ENCODE data around the gene SLC39A5.
"Not testable (repeated sequence)": the region's sequence is repeated elsewhere in the genome, so short reads cannot be mapped to it uniquely, and the experiment has no call there.

The SLC39A5 gene

GRCh38 chr12:56229916-56230431 lies at the start of gene SLC39A5:
TSS of gene SLC39A5 (plus strand) at chr12:56230051. CDS start at chr12:56231275, 1,224 bp downstream.
- no peak for DNase-seq (ENCODE audit: low spot score)

- no peak for DNase-seq (ENCODE audit: low spot score)
These were observed 42.9 kb upstream of the SLC39A5 start for GRCh38 chr12:56186957-56187356.

GRCh38 chr12:56188131-56188777 lies 41.6 kb upstream of the SLC39A5 start:
- DNase-seq (ENCODE audit: low spot score): no peak

DNA sequence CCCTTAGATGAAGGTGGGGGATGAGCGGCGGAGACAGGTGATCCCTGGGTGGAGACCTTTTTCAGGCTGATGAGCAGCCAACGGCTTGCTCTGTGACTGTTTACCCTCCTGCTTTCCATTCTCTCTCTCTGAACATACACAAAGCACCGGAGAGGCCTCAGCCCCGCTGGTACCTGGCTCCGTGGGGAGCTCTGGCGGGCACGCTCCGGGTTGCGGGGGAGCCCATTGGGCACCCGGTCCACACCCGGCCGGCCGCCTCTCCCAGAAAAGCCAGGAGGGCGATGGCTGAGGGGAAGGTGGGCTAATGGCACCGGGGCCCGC lies 41.1 kb upstream of the SLC39A5 start:
- no peak for DNase-seq (ENCODE audit: low spot score)

DNA sequence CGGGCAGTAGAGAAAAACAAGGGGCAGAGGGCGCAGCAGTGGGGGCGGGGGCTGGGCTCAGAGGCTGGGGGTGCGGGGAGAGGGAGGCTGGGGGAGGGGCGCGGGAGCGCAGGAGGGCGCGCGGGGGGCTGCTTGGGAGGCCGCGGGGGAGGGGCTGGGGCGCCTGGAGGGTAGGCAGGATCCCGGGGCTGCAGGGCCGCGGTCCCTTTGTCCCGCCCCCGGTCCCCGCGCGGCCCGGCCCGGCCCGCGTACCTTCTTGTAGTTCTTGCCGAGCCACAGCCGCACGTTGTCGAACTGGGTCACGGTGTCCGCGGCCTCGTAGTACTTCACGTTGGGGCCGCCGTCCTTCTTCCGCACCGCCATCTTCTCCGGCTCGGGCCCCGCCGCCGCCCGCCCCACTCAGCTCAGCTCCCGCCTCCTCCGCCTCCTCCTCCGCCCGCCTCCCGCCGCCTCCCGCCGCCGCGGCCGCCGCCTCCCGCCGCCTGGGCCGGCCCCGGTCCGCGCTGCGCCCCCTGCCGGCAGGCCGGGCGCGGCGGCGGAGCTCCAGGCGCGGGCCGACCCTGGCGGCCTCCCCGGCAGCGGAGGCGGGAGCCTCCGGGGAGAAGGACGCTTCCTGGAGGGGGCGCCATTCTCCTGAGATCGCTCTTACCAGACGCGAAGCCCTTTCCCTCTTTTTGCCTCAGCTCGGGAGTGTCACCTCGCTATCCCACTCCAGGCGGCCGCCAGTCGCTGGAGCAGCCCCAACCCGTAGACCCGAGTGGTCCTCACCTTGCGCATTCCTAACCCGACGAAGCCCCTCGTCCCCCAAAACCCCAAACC lies 40.5 kb upstream of the SLC39A5 start, which contains the start of gene SMARCC2:
SMARCC2 (minus strand) TSS at position 385 of the 819 bp plus-strand sequence; CDS start at position 363, 22 bp downstream.
- DNase-seq (ENCODE audit: low spot score): peak; percentile 94

DNA sequence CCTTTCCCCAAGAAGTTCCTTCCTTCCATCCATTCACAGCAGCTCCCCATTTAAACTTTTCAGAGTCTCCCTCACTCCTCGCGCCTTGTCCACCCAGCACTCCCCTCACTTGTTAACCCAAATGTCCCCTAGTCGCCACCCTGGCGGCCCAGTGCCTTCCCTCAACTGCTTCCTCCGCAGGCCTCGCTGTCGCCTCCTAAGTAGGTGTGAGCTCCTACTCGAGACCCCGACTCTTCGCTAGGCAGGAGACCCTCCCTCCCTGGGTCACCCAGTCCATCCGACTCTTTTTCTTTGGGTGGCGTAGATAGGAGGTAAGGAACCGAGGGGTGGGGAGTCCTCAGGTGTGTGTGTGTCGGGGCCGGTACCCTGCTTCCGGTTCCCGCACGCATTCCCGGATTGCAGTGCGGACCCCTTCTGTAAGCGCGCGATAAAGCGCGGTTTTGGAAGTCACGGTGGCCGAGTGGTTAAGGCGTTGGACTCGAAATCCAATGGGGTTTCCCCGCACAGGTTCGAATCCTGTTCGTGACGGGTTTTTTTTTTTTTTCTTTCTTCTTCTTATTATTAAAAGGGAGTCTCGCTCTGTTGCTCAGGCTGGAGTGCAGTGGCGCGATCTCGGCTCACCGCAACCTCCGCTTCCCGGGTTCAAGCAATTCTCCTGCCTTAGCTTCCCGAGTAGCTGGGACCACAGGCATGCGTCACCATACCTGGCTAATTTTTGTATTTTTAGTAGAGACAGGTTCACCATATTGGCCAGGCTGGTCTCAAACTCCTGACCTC lies 39.7 kb upstream of the SLC39A5 start:
- peak; percentile 63 for DNase-seq (ENCODE audit: low spot score)

DNA sequence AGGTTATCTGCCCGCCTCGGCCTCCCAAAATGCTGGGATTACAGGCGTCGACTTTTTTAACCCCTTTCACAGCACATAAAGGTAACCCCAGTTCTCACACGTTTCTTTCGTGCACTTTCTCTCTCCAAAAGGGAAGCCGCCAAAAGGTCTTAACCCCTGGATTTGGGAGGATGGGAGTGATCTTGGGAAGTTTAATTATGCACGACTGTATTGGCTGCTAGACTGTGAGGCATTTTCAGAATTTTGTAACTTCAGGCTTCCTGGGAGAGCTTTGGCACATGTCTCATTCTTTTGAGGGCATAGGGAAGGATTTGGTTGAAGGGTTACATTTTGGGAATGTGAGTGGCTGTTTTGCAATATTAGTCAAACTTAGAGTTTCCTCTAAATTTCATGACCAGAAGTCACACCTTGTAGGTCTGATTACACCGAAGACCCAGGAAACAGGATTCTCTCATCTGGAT lies 39.1 kb upstream of the SLC39A5 start:
- DNase-seq (ENCODE audit: low spot score): no peak

- DNase-seq (ENCODE audit: low spot score): no peak
These were observed 37.3 kb upstream of the SLC39A5 start for GRCh38 chr12:56192582-56192981.

DNA sequence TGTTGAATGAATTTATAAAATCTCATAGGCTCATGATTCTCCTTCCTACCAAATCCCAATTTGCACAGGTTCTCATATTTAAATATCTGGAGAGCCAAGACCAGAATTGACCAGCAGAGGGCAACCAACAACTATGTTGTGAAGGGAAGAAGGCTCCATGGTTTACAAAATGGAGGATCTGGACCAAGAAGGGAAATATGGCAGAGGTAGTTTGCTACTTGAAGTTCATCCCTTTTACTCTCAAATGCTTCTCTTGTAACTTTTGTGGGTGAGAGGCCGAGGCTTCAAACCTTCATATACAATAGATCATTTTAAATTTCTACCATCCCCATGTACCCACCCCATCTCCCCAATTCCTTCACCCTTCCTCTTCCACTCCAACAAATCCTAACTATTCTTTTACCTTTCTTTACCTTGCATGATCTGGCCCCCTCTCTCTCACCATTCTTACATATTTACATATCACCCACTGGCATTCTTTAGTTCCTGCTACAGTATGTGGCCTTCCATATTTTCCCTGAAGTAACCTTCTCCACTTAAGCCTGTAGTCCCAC lies 36.7 kb upstream of the SLC39A5 start:
- DNase-seq (ENCODE audit: low spot score): peak; percentile 74

- DNase-seq (ENCODE audit: low spot score): not testable (repeated sequence)
These were observed 32.9 kb upstream of the SLC39A5 start for GRCh38 chr12:56196818-56197550.

GRCh38 chr12:56197921-56198635 lies 31.8 kb upstream of the SLC39A5 start:
- DNase-seq (ENCODE audit: low spot score): no peak

DNA sequence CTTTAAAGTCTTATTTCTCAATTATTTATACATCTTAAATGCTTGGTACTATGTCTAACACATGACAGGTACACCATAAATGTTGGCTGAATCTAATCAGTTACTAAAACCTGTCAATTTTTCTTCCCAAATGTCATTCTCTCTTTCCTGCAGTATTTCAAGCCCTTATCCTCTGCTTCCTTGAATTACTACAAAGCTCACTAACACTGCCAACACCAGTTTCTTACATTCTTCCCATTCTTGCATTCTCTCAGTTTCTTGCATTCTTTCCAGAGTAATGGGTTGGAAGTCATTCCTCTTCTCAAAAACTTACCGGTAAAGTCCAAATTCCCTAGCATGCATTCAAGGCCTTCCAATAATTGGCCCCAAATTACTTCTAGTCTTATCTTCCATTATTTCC lies 31.0 kb upstream of the SLC39A5 start:
- DNase-seq (ENCODE audit: low spot score): no peak

DNA sequence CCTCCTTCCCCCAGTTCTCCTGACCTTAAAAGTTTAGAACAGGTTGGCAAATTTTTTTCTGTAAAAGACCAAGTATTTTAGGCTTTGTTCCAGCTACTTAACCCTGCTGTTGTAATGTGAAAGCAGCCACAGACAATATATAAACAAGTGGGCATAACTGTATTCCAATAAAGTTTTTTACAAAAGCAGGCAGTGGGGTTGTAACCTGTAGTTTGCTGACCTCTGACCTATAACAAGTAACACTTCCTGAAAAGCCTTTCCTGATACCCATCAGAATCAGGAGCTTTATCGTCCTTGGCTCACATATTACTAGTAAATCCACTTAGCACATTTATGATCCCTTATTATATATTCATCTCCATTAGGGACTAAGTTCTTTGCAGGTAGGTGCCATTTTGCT lies 27.5 kb upstream of the SLC39A5 start:
- no peak for DNase-seq (ENCODE audit: low spot score)

DNA sequence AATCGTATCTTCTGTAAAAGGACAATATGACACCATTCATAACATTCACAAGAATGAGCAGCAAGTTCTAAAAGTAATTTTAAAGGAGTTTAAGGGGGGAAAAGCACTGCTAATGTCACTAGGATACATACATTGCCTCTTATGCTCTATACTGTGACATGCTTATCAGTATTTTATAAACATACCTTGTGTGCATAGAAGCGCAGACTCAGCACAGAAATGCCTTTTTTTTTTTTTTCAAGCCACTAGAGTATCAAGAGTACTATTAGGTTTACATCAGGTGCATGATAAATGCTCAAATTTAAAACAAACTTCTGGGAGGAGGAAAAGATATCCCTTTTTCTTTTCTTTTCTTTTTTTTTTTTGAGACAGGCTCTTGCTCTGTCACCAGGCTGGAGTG lies 27.0 kb upstream of the SLC39A5 start:
- DNase-seq (ENCODE audit: low spot score): no peak

GRCh38 chr12:56204275-56204674 lies 25.6 kb upstream of the SLC39A5 start:
- DNase-seq (ENCODE audit: low spot score): no peak

- DNase-seq (ENCODE audit: low spot score): no peak
These were observed 24.4 kb upstream of the SLC39A5 start for GRCh38 chr12:56205445-56205844.

DNA sequence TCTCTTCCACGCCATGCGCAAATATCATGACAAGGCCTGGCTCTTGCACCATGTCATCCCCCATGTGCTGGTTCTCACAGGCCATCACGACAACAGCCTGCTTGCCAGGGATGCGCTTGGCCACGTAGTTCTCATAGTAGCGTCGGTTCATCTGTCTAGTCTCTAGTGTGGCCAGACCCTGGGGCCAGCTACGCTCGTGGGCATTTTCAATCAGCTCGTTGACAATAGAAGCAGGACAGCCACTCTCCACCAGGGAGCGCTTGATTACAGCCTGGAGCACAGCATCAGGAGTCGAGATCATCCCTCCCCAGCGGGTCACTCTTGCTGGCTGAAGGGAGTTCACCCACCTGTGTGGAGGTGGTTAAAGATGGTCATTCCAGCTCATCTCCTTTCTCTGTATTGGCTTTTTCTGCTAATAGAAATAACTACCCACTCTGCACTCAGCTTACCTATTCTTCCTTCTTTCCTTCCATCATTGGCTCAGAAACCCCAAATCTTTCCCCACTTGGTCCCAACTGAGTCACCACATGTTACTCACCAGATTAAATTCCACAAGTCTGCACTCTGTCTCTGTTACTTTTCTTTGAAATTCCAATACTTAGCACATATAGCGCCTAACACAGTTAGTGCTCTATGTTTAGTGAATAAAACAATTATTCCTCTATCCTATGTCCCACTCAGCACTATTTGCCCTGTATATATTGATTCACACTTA lies 23.2 kb upstream of the SLC39A5 start:
- no peak for DNase-seq (ENCODE audit: low spot score)

GRCh38 chr12:56208006-56208405 lies 21.8 kb upstream of the SLC39A5 start:
- DNase-seq (ENCODE audit: low spot score): peak; percentile 77

- no peak for DNase-seq (ENCODE audit: low spot score)
These were observed 17.5 kb upstream of the SLC39A5 start for GRCh38 chr12:56212361-56212760.

DNA sequence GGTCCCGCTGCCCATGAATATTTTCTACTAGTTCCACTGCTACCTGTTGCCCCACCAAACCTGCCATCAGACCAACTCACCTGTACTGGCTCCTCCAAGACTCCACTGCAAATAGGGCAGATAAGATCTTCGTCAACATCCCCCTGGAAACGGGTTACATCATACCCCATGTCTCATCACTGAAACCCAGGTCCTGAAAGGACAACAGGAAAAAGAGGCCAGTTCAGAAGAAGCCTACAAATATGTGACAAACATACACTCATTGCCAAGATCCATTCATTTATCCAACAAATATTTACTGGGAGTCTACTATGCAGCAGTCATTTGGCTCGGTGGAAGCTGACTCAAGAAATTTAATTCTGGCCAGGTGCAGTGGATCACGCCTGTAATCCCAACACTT lies 16.0 kb upstream of the SLC39A5 start:
- DNase-seq (ENCODE audit: low spot score): no peak
